Measurements from ENCODE around the gene ASB6.

ASB6 gene, protein sequence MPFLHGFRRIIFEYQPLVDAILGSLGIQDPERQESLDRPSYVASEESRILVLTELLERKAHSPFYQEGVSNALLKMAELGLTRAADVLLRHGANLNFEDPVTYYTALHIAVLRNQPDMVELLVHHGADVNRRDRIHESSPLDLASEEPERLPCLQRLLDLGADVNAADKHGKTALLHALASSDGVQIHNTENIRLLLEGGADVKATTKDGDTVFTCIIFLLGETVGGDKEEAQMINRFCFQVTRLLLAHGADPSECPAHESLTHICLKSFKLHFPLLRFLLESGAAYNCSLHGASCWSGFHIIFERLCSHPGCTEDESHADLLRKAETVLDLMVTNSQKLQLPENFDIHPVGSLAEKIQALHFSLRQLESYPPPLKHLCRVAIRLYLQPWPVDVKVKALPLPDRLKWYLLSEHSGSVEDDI

GRCh38 chr9:129641750-129642585 is at the start of gene ASB6:
TSS of gene ASB6 (minus strand) at chr9:129642151. CDS start at chr9:129641999, 152 bp downstream.
- DNase-seq = peak; percentile 95

DNA sequence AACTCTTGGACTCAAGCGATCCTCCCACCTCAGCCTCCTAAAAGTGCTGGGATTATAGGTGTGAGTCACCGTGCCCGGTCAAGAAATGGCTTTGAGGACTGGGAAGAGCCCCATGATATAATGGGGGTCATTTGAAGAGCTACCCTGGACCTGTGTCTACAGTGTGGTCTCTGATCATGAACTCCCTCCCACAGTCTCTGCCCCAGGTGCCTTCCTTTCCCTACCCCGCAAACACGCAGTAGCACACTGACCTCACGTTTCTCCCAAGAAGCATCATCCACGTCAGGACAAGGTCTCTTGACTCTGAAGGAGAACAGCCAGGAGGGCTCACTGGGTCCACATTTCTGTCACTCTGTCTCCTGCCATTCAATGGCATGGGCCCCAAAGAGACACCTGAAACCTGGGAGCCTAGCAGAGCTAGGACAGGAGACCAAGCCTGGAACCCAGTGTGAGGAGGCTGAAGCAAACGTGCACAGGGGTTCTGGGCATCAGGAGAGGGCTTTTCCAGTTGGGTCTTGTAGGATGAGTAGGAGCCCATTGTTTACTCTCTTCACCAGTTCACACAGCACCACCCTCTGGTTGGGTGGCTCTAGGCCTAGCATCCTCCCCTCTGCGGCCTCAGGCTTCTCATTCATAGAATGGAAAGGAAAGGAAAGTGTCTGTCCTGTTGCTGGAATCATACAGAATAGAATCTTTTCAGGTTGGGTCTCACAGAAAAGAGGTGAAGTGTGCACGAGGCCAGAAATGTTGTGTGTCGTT is 46.5 kb upstream of the ASB6 start:
- no peak for DNase-seq

- DNase-seq = no peak
Observed at GRCh38 chr9:129687391-129687790, 45.4 kb upstream of the ASB6 start.

DNA sequence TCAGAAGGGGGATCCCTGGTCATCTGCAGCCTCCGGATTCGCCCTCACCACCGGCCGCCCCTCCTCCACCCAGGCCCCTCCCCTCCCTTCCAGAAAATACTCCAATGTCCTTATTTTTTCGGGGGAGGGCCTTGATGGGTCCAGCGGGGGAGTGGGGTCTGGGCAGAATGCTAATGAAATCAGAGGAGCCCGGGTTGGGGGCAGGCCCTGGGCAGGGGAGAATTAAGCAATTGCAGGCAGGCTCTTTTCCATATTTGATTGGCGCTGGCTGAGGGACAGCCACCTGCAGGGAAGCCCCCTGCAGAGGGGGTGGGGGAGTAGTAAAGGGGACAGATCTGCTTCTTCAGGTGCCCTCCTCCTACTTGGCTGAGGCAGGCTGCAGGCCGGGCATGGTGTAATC is 44.8 kb upstream of the ASB6 start:
- DNase-seq = no peak

DNA sequence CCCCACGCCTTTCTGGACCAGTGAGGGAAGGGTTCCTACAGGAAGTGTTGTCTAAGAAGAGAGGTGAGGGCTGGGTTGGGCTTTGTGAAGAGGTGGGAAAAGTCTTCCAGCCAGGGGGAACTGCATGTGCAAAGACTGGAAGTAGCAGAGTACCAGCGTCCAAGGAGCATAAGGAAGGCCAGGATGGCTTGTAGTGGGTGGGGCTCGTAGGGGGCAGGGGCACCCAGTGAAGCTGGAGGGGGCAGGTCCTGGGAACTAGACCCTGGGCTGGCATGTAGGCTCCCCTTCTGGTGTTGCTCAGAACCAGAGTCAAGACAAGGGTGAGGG is 43.9 kb upstream of the ASB6 start:
- no peak for DNase-seq

DNA sequence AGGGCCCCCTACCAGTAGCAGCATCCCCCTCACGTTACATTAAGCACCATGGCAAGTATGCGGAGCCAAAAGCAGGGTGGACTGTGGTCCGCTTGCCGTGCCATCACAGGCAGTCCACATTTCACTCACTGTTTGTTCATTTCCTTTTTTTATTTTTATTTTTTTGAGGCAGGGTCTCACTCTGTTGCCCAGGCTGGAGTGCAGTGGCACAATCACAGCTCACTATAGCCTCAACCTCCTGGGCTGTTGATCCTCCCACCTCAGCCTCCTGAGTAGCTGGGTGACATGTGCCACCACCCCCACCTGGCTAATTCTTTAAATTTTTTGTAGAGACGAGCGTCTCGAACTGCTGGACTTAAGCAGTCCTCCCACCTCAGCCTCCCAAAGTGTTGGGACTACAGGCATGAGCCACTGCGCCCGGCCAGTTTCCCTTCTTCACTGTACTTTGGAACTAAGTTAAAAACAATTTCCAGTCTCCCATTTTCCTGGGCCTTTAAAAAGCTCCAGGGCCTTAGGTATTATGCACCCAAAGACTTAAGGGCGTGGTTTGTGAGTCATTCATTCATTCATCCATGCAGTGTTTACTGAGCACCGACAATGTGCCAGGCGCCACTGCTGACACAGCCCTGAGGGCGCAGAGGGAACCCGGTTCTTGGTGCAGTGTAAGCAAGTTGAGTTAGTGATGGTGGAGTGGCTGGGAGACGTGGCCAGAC is 43.4 kb upstream of the ASB6 start:
- DNase-seq = no peak

GRCh38 chr9:129682381-129682780 is 40.4 kb upstream of the ASB6 start:
- DNase-seq = no peak

- DNase-seq = no peak
Observed at GRCh38 chr9:129681924-129682323, 40.0 kb upstream of the ASB6 start.

- no peak for DNase-seq
Observed at GRCh38 chr9:129679537-129679936, 37.6 kb upstream of the ASB6 start.

DNA sequence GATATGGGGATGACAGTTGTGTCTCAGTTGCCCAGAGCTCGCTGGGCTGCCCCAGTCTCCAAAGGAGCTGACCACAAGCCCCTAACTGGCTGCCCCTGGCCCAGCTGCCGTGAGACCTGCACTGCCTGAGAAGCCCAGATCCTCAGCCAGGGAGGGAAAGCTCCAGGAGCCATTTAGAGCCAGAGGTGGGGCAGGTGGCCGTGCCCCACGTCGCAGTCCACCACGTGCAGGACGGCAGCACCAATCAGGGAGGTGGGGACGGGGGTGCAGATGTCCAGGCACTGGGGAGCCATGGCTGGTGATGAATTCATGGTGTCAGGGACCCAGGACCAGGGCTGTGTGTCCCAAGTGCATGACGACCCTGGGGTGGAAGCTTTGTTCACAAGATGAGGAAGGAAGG is 36.9 kb upstream of the ASB6 start:
- DNase-seq = no peak

DNA sequence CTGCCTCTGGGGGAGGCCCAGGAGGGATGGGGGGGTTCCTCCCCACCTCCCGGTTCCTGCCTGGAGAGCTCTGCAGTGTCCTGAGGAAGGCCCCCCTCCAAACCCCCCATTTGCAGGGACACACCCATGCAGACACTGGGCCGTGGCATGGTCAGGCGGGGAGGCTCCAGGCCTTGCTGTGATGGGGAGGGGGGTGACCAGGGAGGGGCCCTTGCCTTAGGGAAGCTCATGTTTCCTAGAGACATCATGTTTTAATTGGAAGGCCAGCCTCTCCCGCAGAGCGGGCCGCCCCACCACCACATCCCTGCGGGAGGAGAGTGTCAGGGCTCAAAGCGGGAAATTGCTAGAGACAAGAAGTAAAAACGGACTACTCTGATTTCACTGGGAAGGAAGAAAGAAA is 35.5 kb upstream of the ASB6 start:
- no peak for DNase-seq

DNA sequence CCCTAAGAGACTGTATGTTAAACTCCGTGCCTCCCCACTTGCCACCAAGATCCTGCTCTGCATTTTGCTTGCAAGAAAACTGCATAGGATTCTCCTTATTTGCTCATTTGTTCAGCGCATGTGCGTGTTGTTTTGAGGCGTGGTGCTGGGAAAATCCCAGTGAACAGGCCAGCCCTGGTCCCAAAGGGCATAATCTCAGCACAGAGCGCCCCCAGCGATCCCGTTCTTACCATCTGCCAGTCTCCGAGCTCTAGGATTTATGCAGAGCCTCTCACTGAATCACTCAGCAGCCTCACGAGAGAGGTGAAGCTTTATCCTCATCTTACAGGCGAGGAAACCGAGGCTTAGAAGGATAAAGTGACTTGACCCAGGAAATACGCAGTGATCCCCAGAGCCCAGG is 35.0 kb upstream of the ASB6 start:
- no peak for DNase-seq

DNA sequence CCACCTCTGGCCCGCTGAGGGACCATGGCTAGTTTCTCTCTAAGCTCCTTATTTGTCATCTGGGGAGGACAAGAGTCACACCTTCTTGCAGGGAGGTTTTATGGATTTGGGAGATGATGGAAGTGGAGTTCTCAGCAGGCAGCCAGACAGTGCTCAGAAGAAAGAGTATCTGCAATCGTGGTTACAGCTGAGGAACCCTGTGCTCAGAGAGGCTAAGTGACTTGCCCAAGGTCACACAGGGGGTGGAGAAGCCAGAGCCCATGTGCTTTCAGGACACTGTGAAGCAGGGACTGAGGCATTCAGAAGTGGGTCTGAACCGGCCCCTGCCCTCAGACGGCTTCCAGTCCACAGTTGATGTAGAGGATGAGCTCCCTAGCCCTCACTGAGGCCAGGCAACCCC is 34.3 kb upstream of the ASB6 start:
- DNase-seq = no peak

DNA sequence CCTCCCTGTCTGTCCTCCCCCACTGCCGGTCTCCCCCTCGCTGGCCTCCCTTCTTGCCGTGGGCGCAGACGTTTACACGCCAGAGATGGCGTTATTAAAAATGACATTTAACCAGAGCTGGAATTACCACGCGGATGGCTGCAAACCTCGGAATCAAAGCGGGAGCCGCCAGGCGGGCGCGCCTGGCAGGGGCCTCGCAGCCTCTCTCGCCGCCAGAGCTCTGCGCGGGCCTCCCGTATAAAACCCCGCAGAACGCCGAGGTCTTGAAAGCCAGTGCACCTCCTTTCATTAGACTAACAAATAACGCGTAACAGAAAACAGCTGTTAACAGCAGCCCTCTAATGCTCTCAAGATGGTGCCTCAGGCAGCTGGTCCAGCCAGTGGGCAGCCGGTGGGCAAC is 33.7 kb upstream of the ASB6 start:
- no peak for DNase-seq

DNA sequence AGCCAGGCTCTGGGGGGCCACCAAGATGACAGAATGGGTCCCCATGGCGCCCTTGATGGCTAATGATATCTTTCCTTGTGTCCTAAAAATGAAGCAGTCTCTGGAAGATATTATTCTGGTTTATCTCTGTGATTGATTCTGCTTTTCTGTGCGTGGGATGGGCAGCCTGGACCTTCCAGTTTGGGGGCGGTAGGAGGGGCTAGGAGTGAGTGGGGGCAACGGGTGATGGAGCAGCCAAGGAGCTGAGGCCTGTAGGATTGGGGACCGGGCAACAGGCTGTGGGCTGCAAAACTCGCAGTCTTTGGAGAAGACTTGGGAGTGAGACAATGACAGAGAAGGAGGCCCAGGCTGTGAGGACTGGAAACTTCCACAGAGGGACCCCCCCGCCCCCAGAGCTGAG is 32.3 kb upstream of the ASB6 start:
- DNase-seq = no peak

DNA sequence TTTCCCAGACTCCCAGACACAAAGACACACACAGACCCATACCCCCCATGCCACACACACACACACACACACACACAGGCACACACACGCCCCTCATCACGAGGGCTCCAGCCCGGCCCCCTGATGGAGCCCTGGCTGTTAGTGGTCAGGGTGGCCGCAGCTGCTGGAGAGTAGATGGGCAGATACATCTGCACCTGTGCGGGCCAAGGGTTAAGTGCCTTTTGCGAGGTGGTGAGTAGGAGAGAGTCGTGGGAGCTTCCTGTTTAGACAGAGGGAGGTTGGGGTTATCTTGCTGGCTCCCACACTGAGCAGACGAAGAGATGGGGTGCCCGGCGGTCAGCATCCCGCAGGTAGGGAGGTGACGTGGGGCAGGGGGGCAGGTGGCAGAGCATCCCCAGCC is 31.7 kb upstream of the ASB6 start:
- no peak for DNase-seq

DNA sequence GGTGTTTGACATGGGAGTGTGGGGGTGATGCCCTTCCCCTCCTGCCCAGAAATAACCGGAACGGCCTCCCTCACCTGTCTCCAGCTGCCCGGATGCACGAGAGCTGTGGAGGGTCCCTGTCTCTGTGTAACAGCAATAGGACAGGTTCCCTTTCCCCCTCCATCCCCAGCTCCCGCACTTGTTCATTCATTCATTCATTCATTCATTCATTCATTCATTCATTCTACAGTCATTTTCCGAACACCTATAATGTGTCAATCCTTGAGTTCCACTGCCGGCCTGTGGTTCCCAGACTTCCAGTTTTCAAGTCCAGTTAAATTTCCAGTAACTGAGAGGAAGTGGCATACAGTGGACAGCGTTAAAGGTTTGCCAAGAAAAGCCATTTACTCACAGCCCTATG is 30.8 kb upstream of the ASB6 start:
- DNase-seq = no peak

- DNase-seq = no peak
Observed at GRCh38 chr9:129671519-129671918, 29.6 kb upstream of the ASB6 start.

DNA sequence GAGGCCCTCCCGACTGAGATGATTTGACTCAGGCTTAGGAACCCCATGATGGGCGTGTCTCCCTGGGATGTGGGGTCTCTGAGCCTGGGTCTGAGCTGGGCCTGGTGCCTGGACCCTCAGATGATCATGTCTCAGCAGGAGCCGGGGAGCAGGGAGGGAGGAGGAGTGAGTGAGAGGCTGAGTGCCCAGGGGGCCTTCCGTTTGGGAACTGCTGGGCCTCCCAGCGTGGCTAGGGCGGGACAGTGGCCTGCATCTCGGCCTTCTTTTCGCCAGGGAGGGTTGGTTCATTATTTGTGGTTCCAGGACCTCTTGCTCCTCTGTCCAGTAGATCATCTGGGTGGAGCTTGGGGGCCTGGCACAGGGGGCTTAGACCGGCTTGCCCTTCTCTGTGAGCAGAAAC is 29.1 kb upstream of the ASB6 start:
- DNase-seq = no peak

GRCh38 chr9:129669946-129670345 is 28.0 kb upstream of the ASB6 start:
- no peak for DNase-seq

DNA sequence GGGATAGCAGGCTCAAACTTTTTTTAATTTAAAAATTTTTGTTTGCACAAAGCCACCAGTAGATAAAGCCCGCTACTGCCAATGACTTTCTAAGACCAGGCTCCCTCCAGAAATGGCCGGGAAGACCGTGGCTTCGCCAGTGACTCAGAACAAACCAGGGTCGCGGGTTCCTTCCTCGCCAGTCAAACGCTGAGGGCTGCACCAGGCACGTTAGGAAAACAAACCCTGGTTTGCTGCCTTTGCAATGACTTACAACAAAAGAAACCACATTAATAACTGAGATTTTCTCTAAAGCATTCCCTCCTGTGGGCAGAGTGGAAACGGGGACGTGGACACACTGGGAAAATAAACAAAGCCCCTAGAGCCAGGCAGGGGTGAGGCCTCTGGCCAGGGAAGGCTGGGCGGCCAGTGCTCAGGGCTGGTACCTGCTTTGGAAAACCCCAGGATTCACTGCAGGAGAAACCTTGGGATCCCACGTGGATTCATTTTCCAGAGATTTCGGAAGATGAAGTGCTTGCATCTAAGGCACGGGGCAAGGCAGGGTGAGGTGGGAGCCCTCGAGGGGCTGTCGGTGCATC is 27.3 kb upstream of the ASB6 start:
- no peak for DNase-seq

- no peak for DNase-seq
Observed at GRCh38 chr9:129667850-129668249, 25.9 kb upstream of the ASB6 start.

DNA sequence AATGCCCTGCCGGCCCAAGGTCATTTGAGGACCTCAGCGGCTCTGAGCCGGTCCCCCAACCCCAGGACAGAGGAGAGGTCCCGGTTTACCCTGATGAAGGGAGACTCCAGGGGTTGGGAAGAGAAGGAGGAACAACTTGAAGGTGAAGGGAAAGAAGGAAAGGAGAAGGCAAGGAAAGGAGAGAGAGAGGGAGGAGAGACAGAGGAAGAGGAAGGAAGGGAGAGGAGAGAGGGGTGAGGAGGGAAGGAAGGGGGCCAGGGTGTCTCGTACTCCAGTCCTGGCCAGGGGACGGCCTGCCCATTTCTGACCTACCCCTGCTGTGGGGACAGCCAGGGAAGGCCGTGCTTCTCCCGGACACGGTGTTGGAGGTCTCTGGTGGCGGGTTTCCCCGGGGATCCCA is 25.4 kb upstream of the ASB6 start:
- DNase-seq = no peak
